HEK293 (cell line): ENCODE results near the gene PRRC2B.
A peak's percentile ranks its signal among the peaks of the same experiment; 100 is the strongest.

ENCODE experiments used
- CTCF ChIA-PET: fragments of 350-600 bp; formaldehyde crosslinking; extraction: SDS; loops from one replicate; lab custom pipeline; 2021; ENCODE audit warnings: antibody characterized with exemption; lab: Yijun Ruan, JAX
- POLR2A ChIA-PET: fragments of 300-600 bp; formaldehyde crosslinking; extraction: SDS; loops from one replicate; lab custom pipeline; 2020; ENCODE audit warnings: antibody characterized with exemption, inconsistent platforms; lab: Yijun Ruan, JAX
- H3K27ac ChIP-seq: fragments of 200-500 bp; sonication (Bioruptor generic); 2 replicates; pipeline ENCODE4 v1.5.1; 2014; ENCODE audit warnings: low read depth, low read length, control low read depth, inconsistent platforms; ENCODE audit errors: extremely low read depth
- H3K36me3 ChIP-seq, 2 experiments: fragments of 200-500 bp in 1 of 2; sonication (Bioruptor generic) in 1 of 2; 1 replicate in 1 of 2; 2 replicates in 1 of 2; pipeline ENCODE4 v1.5.1; 2014 to 2017; ENCODE audit warnings: inconsistent platforms in 2 of 2, low read length in 2 of 2; ENCODE audit not compliant: control insufficient read depth in 2 of 2, insufficient read depth in 1 of 2
- H3K4me1 ChIP-seq: fragments of 200-500 bp; sonication (Bioruptor generic); 2 replicates; pipeline ENCODE4 v1.5.1; 2014; ENCODE audit warnings: mild to moderate bottlenecking, low read length, inconsistent platforms; ENCODE audit not compliant: control insufficient read depth, insufficient read depth
- H3K4me3 ChIP-seq: 2 replicates; pipeline ENCODE4 v1.5.1; 2011; ENCODE audit warnings: low read depth, mild to moderate bottlenecking, control low read depth, low read length, moderate library complexity
- H3K9me3 ChIP-seq: fragments of 200-500 bp; sonication (Bioruptor generic); 2 replicates; pipeline ENCODE4 v1.5.1; 2014; ENCODE audit warnings: low read depth, low read length, inconsistent platforms; ENCODE audit not compliant: control insufficient read depth, insufficient read depth
- GLI4 ChIP-seq: fragments of 450-650 bp; formaldehyde crosslinking; IDR thresholded peaks from 2 replicates; pipeline ENCODE4 v1.5.1; 2016; ENCODE audit warnings: missing biosample characterization, missing genetic modification characterization
- GLIS1 ChIP-seq: fragments of 450-650 bp; formaldehyde crosslinking; IDR thresholded peaks from 2 replicates; pipeline ENCODE4 v1.5.1; 2016; ENCODE audit warnings: missing biosample characterization, missing genetic modification characterization
- KLF16 ChIP-seq: fragments of 450-650 bp; formaldehyde crosslinking; IDR thresholded peaks from 2 replicates; pipeline ENCODE4 v1.5.1; 2017; ENCODE audit warnings: missing biosample characterization, missing genetic modification characterization
- PBX3 ChIP-seq: sonication (generic); formaldehyde crosslinking; IDR thresholded peaks from 2 replicates; pipeline ENCODE4 v1.8.1; 2022; ENCODE audit warnings: mild to moderate bottlenecking, moderate library complexity, missing genetic modification reagents
- YY1 ChIP-seq: fragments of 450-650 bp; formaldehyde crosslinking; IDR thresholded peaks from 2 replicates; pipeline ENCODE4 v1.5.1; 2018; ENCODE audit warnings: missing biosample characterization, missing genetic modification characterization
- ZBTB10 ChIP-seq: fragments of 450-650 bp; formaldehyde crosslinking; IDR thresholded peaks from 2 replicates; pipeline ENCODE4 v1.5.1; 2016; ENCODE audit warnings: missing biosample characterization, missing genetic modification characterization
- ZBTB11 ChIP-seq: fragments of 450-650 bp; formaldehyde crosslinking; conservative IDR thresholded peaks from 2 replicates; pipeline ENCODE4 v1.5.1; 2016; ENCODE audit warnings: low read depth, missing biosample characterization, missing genetic modification characterization
- ZBTB20 ChIP-seq: fragments of 450-650 bp; formaldehyde crosslinking; IDR thresholded peaks from 2 replicates; pipeline ENCODE4 v1.5.1; 2016; ENCODE audit warnings: missing biosample characterization, missing genetic modification characterization
- ZBTB8A ChIP-seq: fragments of 450-650 bp; formaldehyde crosslinking; IDR thresholded peaks from 2 replicates; pipeline ENCODE4 v1.5.1; 2016; ENCODE audit warnings: missing biosample characterization, missing genetic modification characterization
- ZEB2 ChIP-seq: fragments of 450-650 bp; formaldehyde crosslinking; IDR thresholded peaks from 2 replicates; pipeline ENCODE4 v1.5.1; 2016; ENCODE audit warnings: missing biosample characterization, missing genetic modification characterization
- ZNF23 ChIP-seq: fragments of 450-650 bp; formaldehyde crosslinking; IDR thresholded peaks from 2 replicates; pipeline ENCODE4 v1.5.1; 2016; ENCODE audit warnings: missing biosample characterization, missing genetic modification characterization, borderline replicate concordance
- ZNF302 ChIP-seq: fragments of 450-650 bp; formaldehyde crosslinking; IDR thresholded peaks from 2 replicates; pipeline ENCODE4 v1.5.1; 2016; ENCODE audit warnings: missing biosample characterization, missing genetic modification characterization, low read depth
- ZNF423 ChIP-seq: fragments of 450-650 bp; formaldehyde crosslinking; IDR thresholded peaks from 2 replicates; pipeline ENCODE4 v1.5.1; 2016; ENCODE audit warnings: missing biosample characterization, missing genetic modification characterization
- ZNF555 ChIP-seq: fragments of 450-650 bp; formaldehyde crosslinking; conservative IDR thresholded peaks from 2 replicates; pipeline ENCODE4 v1.5.1; 2017; ENCODE audit warnings: missing biosample characterization, mild to moderate bottlenecking, missing genetic modification characterization, inconsistent platforms
- ZNF600 ChIP-seq: fragments of 450-650 bp; formaldehyde crosslinking; IDR thresholded peaks from 2 replicates; pipeline ENCODE4 v1.5.1; 2016; ENCODE audit warnings: missing biosample characterization, missing genetic modification characterization
- ZNF610 ChIP-seq: fragments of 450-650 bp; formaldehyde crosslinking; IDR thresholded peaks from 2 replicates; pipeline ENCODE4 v1.5.1; 2016; ENCODE audit warnings: missing biosample characterization, missing genetic modification characterization, borderline replicate concordance
- TF ChIP-seq, protein P1 (sequence below): fragments of 450-650 bp; formaldehyde crosslinking; IDR thresholded peaks from 2 replicates; pipeline ENCODE4 v1.5.1; 2016; ENCODE audit warnings: missing biosample characterization, missing genetic modification characterization
- TF ChIP-seq, protein P2 (sequence below): fragments of 450-650 bp; formaldehyde crosslinking; IDR thresholded peaks from 2 replicates; pipeline ENCODE4 v1.5.1; 2016; ENCODE audit warnings: missing biosample characterization, missing genetic modification characterization

The PRRC2B gene

DNA sequence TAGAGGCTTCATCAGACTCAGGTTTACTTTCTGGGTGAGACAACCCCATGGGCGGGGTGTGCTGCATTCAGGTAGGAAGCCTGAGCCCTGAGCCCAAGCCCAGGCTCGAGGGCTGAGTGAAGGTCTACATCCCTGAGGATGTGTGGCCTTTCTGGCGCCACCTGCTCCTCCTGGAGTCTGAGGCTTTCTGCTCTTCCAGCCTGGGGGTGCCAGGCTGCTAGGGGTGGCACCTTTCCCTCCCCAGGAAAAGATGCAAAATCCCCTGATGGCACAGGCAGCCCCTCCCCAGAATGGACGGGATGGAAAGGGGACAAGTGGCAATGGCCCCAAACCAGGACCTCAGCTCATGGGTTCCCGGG is 44.4 kb upstream of the PRRC2B start:
- no peak for TF ChIP-seq ZNF610 (tag by site-specific recombination)
- 0 out of 2 replicates have a peak, but pooled peaks have one; percentile 32 for TF ChIP-seq ZBTB20 (tag by site-specific recombination)
- Histone ChIP-seq H3K4me1 (no peaks in the 10 kb centered on the region), H3K27ac (no peak overlapping the region), H3K36me3 (no peaks in the 10 kb centered on the region), H3K9me3 (no peaks in the 10 kb centered on the region), H3K4me3 (no peak overlapping the region)
- ChIA-PET POLR2A (interaction anchor here (1.0 to 3.2 kb wide), 6 partner anchors 23 to 132 kb away, joined by 3 to 36 read pairs (median 7); no protein-coding TSS in a partner anchor), CTCF (interaction anchor here (0.6 to 4.3 kb wide), 56 partner anchors 9 to 1784 kb away, joined by 3 to 33 read pairs (median 5); partner anchors contain the start of gene PLPP7)

GRCh38 chr9:131349881-131350563 is 43.9 kb upstream of the PRRC2B start:
- Histone ChIP-seq H3K27ac (no peak overlapping the region), H3K36me3 (no peaks in the 10 kb centered on the region), H3K4me3 (peak overlapping the region; percentile 29), H3K9me3 (no peaks in the 10 kb centered on the region), H3K4me1 (no peaks in the 10 kb centered on the region)
- POLR2A ChIA-PET = interaction anchor here (1.0 to 3.2 kb wide), 6 partner anchors 23 to 132 kb away, joined by 3 to 36 read pairs (median 7); no protein-coding TSS in a partner anchor
- CTCF ChIA-PET = interaction anchor here (0.6 to 4.3 kb wide), 63 partner anchors 9 to 1783 kb away, joined by 3 to 33 read pairs (median 5); partner anchors contain the start of genes PLPP7 and RAPGEF1
- TF ChIP-seq ZNF555 = no peak
- TF ChIP-seq ZBTB11 (tag by site-specific recombination) = peak; percentile 38; the same call in 1 of the 2 replicates
- TF ChIP-seq ZNF423 = 0 out of 2 replicates have a peak, but pooled peaks have one; percentile 23
- TF ChIP-seq ZNF302 = no peak
- TF ChIP-seq ZEB2 (tag by site-specific recombination) = peak; percentile 65; the same call in 1 of the 2 replicates
- peak; percentile 78 for TF ChIP-seq ZNF600
- peak; percentile 66; the same call in 1 of the 2 replicates for TF ChIP-seq ZBTB8A (tag by site-specific recombination)
- TF ChIP-seq, protein P1, sequence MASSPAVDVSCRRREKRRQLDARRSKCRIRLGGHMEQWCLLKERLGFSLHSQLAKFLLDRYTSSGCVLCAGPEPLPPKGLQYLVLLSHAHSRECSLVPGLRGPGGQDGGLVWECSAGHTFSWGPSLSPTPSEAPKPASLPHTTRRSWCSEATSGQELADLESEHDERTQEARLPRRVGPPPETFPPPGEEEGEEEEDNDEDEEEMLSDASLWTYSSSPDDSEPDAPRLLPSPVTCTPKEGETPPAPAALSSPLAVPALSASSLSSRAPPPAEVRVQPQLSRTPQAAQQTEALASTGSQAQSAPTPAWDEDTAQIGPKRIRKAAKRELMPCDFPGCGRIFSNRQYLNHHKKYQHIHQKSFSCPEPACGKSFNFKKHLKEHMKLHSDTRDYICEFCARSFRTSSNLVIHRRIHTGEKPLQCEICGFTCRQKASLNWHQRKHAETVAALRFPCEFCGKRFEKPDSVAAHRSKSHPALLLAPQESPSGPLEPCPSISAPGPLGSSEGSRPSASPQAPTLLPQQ = peak; percentile 63
- 0 out of 2 replicates have a peak, but pooled peaks have one; percentile 43 for TF ChIP-seq ZBTB10 (tag by site-specific recombination)
- 0 out of 2 replicates have a peak, but pooled peaks have one; percentile 58 for TF ChIP-seq YY1 (tag by site-specific recombination)
- TF ChIP-seq KLF16 (tag by site-specific recombination) = peak; percentile 57; the same call in 1 of the 2 replicates
- no peak for TF ChIP-seq GLI4 (tag by site-specific recombination)
- TF ChIP-seq, protein P2, sequence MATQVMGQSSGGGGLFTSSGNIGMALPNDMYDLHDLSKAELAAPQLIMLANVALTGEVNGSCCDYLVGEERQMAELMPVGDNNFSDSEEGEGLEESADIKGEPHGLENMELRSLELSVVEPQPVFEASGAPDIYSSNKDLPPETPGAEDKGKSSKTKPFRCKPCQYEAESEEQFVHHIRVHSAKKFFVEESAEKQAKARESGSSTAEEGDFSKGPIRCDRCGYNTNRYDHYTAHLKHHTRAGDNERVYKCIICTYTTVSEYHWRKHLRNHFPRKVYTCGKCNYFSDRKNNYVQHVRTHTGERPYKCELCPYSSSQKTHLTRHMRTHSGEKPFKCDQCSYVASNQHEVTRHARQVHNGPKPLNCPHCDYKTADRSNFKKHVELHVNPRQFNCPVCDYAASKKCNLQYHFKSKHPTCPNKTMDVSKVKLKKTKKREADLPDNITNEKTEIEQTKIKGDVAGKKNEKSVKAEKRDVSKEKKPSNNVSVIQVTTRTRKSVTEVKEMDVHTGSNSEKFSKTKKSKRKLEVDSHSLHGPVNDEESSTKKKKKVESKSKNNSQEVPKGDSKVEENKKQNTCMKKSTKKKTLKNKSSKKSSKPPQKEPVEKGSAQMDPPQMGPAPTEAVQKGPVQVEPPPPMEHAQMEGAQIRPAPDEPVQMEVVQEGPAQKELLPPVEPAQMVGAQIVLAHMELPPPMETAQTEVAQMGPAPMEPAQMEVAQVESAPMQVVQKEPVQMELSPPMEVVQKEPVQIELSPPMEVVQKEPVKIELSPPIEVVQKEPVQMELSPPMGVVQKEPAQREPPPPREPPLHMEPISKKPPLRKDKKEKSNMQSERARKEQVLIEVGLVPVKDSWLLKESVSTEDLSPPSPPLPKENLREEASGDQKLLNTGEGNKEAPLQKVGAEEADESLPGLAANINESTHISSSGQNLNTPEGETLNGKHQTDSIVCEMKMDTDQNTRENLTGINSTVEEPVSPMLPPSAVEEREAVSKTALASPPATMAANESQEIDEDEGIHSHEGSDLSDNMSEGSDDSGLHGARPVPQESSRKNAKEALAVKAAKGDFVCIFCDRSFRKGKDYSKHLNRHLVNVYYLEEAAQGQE = peak; percentile 14; the same call in 1 of the 2 replicates
- TF ChIP-seq PBX3 (CRISPR knock-in tag) = 0 out of 2 replicates have a peak, but pooled peaks have one; percentile 30
- no peak for TF ChIP-seq ZNF23 (tag by site-specific recombination)
- TF ChIP-seq GLIS1 (tag by site-specific recombination) = peak; percentile 59
